ENCODE data around the gene ENAH.

The ENAH gene

DNA sequence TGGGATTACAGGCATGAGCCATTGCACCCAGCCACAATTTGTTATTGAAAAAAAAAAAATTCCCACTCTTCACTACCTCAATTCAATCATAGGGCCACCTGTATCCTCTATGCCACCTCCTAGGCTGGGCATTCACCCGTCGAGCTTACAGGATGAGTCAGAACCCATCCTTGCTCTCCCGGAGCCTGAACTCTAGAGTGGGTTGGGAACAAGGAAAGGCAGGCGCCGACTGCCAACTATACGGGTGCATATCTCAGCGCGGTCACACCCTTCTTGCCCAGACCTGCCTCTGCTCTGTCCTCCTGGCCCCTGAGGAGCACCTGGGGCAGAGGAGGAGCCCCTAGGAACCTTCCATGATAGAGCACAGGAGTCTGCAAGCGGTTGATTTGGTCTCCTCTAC, 203.7 kb downstream of the ENAH start:
- DNase-seq, result no peak

DNA sequence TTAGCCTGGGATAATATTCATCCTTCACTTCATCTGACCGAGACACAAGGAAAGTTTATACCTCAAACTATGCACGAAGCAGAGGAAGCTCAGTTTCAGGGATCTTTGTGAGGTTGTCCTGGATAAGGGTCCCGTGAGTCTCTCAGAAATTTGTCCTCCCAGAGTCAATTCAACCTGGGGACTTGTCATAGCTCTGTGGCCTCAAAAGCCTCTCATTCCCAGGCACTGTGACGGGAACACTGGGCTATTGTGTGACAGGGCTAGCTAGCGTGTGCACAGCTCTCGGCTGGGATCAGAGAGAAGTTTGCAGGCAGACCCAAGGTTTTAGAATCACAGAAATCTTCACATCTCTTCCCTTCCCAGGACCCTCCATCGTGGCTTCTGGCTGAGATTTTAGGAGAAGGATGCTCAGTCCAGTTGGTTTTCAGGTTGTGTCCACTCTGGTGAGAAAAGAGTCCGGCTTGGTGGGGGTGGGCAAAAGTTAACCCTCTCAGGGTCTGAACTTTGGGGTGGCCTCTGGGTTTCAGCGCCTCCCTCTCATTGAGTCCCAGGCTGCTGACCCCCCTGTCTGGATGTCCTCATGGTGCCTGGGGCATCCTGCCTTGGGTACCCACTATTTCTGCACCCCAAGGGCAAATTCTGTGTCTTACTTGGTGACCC, 204.6 kb downstream of the ENAH start:
- no peak for DNase-seq

DNA sequence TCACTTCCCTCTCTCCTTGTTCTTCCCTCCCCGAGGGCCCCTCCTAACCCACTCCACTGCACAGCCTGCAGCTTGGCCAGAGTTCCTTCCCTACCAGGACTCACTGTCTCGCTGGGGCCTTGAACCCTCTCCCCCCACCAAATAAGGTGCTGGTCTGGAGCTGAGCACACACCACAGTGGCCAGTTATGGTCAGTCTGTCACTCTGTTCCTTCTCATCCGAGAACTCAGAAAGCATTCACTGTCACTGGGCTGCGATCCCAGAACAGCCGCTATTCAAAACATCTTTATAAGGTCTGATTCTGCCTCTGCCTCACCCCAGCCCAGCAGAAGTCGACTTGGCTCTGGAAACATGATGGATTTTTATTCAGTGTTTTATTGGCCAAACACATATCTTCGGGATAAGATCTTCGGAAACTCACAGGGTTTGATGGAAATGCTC, 205.3 kb downstream of the ENAH start:
- DNase-seq, result peak; percentile 40

DNA sequence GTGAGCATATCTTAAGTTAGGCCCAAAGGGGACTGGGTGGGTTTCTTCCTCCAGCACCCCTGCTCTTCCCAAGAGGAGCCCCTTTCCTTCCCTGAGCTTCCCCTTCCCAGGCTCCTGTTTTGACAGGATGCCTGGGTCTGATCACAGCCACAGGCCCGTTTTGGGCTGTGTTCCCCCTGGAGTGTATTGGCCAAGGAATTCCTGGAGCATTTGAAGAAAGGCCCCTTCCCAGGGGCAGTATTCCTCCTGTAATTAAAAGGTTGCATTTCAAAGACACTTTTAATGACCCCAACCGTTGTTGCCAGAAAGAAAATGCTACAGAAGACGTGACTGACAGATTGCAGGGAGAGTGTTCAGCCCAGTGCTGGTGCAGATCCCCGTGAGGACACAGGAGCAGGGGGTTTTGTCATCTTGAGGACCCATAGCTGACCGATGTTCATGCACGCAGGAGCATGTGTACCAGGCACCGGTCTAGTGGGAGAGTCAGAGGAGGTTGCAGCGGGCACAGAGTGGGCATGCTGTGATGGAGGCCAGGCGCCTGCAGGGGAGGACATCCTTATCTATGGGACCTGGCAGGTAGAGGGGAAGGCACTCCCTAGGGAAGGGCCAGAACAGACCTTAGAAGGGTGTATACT, 205.8 kb downstream of the ENAH start:
- DNase-seq, result no peak

DNA sequence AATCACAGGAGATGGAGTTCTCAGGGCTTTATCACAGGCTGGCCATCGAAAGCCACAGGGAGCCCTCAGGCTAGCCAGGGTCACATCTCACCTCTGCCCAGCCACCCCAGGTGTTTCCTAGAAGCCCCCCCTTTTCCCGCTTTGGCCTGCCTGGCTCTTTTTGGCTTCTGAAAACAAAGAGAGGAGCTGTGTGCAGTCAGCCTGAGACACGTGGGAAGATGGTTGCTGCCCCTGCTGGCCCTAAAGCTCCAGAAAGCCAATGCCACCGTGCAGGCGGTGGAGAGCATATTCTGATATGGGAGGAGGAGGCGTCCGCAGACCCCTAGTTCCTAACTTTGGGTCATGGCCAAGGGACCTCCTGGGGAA, 206.3 kb downstream of the ENAH start:
- no peak for DNase-seq

DNA sequence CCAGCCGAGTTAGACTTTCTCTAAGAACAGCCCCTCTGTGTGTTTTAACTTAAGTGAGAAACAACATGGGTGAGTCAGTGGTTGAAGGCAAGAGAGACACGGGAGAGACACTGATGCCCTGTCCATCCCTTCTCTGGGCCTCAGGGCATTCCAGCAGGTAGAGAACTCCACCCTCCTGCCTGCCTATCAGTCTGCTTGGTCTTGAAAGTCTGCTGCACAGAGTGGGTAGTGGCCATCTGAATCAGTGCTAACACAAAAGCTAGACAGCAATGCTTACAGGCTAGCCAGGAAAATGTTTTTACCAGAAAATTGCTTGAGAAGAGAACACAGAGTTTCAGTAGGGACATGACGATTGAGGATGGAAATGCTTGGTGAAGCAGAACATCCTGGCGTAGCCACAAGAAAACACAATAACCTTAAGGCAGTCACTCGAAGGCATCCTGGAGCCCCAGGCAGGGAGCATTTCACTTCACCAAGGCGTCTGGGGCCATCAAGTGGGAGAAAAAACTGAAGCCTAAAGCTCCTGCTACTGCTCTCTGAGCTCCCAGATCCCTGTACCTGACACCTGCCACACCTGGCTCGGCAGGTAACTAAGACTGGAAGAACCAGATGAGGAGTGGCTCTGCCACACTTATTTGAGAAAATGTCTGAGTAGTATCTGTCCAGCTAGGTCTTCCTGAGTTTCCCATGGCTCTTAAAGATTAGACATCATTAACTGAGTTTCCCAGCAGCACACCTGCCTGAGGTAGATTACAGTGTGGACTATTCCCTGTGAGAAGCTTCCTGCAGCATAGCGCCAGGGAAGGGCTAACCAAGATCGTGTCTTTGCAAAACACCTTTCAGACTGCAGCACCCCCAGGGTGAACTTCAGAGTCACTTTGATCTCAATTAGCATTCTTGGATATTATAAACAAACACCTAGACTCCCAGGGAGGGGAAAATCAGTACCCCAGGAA, 207.0 kb downstream of the ENAH start:
- DNase-seq, result no peak

DNA sequence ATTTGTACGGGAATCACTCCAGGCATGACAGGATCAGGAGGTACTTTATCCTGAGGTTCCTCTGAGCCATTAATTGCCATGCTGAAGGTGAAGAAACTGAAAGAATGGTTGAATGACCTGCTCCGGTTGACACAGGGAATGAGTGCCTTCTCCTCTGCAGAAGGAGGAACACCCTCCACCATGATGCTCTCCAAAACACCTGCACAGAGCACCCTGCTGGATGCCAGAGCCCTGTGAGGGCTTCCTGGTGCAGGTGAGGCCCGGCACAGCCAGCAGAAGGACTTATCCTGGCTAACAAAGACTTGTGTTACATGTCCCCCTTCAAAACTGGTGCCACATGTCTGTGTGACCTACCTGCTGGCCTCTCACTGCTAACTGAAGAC, 210.8 kb downstream of the ENAH start:
- no peak for DNase-seq

DNA sequence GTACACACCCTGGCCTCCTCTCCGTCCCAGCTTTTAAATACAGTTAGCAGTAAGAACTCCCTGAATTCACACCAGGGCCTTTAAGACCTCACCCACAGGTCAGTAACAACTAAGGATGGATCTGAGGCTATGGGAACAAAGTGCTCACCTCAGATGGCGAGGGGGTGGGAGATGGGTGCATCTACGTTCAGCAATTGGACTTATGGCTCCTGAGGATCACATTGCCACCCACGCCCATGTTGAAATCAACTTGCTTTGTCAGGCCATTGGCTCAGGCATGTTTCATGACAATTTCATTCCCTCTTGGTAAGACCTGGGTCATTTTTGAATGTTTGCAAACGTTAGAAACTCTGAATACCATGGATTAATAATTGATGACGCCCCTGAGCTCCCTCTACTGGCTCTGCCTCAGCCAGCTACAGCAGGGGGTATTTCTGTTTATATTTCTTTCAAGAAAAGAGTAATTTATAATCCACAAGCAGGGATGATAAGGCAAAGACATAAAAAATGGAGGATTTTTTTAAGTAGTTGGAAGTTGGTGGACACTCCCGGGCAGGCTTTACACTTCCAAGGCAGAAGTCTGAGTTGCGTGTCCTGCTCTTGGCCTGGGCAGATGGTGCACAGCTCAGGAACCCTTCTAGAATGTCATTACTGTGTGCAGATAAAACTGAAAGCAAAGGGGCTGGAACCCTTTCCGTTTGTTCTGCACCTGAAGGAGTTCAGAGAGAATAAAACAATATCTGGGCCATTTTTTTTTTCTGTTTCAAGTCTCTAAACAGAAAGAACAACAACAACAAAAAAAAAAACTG, 211.4 kb downstream of the ENAH start:
- DNase-seq, result peak; percentile 51

DNA sequence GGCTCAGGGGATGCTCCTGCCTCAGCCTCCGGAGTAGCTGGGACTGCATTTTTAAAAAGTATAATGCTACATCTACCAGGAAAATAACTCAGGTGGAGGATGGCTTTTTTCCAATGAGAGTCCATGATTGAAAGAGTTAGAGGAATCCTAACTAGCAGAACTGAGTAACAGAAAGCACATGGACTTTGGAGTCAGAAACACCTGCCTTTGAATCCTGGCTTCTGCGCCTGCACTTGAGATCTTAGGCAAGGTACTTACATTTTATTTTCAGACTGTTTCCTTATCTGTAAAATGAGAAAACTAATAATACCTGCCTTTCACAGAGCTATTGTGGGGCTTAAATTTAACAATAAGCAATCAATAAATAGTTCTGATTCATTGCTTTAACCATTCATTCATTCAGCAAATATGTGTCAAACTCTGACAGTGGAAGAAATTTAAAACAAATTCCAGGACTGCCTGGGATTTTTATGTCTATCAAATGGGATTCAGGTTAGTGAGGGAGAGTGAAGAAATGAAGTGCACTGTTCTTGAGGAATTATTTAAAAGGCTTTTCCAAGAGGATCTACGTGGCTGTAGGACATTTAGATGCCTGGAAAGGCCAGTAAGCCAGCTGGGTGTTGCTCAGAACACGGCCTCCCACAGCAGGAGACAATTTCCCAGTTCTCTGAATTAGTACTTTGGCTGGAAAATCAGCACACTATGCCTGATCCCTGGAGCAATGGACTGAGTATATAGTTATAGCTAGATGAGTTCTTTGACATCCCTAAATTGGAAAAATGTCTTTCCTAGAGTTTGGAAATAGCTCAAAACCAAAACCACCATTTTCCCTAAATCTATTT, 212.3 kb downstream of the ENAH start:
- no peak for DNase-seq

DNA sequence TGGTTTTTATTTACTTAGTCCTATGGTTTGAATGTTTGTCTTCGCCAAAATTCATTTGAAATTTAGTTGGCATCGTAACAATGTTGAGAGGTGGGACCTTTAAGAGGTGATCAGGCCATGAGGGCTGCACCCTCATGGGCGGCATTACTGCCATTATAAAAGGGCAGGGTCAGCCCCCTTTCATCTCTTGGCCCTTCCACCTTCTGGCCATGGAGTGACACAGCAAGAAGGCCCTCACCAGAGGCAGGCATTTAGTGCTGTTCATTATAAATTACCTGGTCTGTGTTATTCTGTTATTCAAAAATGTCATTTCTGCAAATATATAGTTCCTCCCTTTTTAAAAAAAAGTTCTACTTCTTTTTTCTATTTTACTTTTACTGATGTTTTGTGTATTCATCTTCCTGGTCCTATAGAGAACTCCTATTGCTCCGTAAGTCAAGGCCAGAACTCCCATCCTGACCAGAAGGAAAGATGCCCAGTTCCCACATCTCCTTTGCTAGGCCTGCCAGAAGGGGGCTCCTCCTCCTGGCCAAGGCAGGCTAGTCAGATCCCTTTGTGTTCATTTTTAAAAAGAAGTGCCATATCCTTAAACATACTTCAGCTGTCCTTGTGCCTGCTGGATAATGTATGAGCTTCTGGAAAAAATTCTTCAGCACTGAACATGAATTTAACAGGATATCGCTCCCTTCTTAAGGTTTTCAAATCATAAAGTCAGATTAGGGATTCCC, 215.0 kb downstream of the ENAH start:
- peak; percentile 34 for DNase-seq
